Right forelimb (tissue), 1 donor: ENCODE measurements around the gene COG8.
A peak's percentile ranks its signal among the peaks of the same experiment; 100 is the strongest.
"Not testable (repeated sequence)": the region's sequence is repeated elsewhere in the genome, so short reads cannot be mapped to it uniquely, and the experiment has no call there.

Experiments used
- DNase-seq: peaks from one replicate; pipeline ENCODE4 v3.0.0-alpha.2; 2018

Gene COG8, protein sequence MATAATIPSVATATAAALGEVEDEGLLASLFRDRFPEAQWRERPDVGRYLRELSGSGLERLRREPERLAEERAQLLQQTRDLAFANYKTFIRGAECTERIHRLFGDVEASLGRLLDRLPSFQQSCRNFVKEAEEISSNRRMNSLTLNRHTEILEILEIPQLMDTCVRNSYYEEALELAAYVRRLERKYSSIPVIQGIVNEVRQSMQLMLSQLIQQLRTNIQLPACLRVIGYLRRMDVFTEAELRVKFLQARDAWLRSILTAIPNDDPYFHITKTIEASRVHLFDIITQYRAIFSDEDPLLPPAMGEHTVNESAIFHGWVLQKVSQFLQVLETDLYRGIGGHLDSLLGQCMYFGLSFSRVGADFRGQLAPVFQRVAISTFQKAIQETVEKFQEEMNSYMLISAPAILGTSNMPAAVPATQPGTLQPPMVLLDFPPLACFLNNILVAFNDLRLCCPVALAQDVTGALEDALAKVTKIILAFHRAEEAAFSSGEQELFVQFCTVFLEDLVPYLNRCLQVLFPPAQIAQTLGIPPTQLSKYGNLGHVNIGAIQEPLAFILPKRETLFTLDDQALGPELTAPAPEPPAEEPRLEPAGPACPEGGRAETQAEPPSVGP

DNA sequence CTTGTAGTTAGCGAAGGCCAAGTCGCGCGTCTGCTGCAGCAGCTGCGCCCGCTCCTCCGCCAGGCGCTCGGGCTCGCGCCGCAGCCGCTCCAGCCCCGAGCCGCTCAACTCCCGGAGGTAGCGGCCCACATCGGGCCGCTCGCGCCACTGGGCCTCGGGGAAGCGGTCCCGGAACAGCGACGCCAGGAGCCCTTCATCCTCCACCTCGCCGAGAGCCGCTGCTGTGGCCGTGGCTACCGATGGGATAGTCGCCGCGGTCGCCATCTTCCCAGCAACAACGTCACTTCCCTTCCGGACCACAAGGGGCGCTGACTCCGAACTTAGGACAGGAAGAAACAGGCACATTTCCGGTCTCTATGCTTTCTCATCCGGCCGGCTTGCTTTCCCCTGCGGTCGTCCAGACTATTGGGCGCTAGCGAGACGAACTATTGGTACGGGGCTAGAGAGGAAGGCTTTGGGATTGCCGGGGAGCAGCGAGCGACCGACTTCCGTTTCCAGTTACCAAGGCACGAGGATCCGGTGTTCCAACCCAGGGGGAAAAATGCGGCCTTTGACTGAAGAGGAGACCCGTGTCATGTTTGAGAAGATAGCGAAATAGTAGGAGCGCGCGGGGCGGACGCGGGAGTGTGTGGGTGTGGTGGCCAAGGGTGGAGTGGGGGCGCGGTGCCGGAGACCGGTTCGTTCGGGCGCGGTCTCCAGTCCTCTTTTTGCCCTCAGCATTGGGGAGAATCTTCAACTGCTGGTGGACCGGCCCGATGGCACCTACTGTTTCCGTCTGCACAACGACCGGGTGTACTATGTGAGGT is at the start of gene COG8, which contains the start of gene NIP7:
Gene COG8 (minus strand): TSS at position 276 of the 806 bp plus-strand sequence. CDS start 12 bp downstream, at position 264.
Gene NIP7 (plus strand): TSS at position 484 of the 806 bp plus-strand sequence. CDS start 58 bp downstream, at position 542.
- DNase-seq = peak; percentile 94

DNA sequence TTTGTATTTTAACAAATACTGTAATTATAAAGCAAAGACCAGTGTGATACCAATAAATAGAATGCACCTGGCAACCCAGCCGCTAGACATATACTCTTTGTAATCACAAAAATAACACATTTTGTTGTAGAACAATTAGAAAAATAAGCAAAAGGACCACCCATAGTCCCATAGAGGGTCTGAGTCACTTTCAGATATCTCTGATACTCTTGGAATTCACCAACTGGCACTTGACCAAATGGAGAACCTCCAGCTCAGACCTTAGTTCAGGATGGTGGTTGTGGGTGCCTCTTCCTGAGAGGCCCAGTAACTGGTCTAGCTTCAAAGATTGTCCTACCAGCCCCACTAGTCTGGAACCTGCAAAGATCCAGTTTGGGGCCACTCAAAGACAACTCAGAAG is 47.2 kb upstream of the COG8 start:
- no peak for DNase-seq

GRCh38 chr16:69384974-69385373 is 45.6 kb upstream of the COG8 start:
- no peak for DNase-seq

DNA sequence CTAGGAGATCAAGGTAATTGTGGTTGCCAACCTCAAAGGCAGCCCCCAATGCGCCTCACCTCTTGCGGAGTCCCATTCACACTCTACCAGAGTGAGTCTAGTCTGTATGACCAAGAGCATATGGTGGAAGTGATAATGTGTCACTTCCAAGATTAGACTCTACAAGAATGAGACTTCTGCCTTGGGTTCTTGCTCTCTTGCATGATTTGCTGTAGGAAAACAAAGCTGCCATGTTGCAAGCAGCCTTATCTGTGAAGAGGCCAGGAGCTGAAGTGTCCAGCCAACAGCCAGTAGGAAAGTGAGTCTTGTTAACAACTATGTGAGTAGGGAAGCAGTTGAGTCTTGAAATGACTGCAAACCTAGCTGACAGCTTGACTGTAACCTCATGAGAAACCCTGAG is 43.1 kb upstream of the COG8 start:
- no peak for DNase-seq

- no peak for DNase-seq
These were observed 41.9 kb upstream of the COG8 start for GRCh38 chr16:69381231-69381630.

DNA sequence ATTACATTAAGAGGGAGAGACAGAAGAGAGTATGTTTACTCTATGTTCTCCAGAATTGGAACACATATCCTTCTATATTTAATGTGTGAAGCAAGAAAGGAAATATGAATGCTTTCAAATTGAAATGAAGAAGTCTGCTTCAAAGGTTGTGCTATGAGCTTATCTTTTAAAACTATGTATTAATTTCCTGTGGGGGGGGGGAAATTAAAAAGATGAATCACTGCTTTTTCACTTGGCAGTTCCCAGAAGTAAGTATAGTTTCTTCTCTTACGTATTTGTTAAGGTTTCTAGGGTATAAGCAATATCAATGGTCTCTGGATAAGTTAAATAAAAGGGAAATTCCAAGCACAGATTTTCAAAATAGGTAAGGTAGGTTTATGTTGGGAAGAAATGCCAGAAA is 39.4 kb upstream of the COG8 start:
- DNase-seq = no peak

DNA sequence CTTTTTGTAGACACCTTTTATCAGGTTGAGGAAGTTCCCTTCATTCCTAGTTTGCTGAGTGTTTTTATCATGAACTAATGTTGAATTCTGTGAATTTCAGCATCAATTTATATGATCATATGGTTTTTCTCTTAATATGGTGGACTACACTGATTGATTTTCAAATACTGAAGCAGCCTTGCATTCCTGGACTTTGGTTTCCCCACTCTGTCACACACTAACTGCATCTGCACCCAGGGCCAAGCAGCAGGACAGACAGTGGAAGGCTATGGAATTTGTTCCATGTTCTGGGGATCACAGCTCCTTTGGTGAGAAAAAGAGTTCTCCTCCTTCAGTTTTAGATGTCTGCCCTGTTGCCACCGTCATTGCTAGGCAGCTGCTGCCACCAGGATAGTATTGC is 38.7 kb upstream of the COG8 start:
- no peak for DNase-seq

- DNase-seq = no peak
These were observed 37.2 kb upstream of the COG8 start for GRCh38 chr16:69376393-69377059.

- DNase-seq = no peak
These were observed 33.7 kb upstream of the COG8 start for GRCh38 chr16:69373019-69373418.

GRCh38 chr16:69371564-69371963 is 32.2 kb upstream of the COG8 start:
- no peak for DNase-seq

GRCh38 chr16:69368866-69369265 is 29.5 kb upstream of the COG8 start:
- no peak for DNase-seq

DNA sequence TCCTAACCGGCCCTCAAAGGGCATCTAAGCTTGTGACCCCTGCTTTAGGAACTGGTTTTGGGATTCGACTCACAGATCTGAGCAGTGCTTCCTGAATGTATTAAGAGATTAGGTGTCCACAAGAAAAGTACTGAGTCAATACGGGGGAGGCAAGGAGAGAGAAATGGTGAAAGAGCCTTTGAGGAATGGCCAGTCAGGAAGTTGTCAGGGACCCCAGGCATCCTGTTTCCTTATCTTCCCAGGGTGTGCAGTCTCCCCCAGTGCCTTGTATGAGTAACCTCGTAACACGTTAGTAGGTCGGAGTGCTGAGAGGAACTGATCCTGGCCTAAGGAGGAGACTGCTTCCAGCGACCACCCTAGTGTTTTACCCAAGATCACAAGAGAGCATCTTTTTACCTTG is 28.6 kb upstream of the COG8 start:
- DNase-seq = no peak

GRCh38 chr16:69366431-69366830 is 27.1 kb upstream of the COG8 start:
- DNase-seq = no peak

GRCh38 chr16:69365901-69366300 is 26.5 kb upstream of the COG8 start:
- DNase-seq = no peak

- no peak for DNase-seq
These were observed 24.7 kb upstream of the COG8 start for GRCh38 chr16:69364088-69364487.

GRCh38 chr16:69363281-69363717 is 23.9 kb upstream of the COG8 start:
- no peak for DNase-seq

- DNase-seq = not testable (repeated sequence)
These were observed 20.7 kb upstream of the COG8 start for GRCh38 chr16:69360070-69360469.

- no peak for DNase-seq
These were observed 12.1 kb upstream of the COG8 start, which contains the start of gene TMED6 for GRCh38 chr16:69351309-69352027. Gene TMED6 (minus strand): TSS chr16:69351786. CDS start chr16:69351753, 33 bp downstream.

GRCh38 chr16:69350536-69351133 is 11.3 kb upstream of the COG8 start:
- no peak for DNase-seq

DNA sequence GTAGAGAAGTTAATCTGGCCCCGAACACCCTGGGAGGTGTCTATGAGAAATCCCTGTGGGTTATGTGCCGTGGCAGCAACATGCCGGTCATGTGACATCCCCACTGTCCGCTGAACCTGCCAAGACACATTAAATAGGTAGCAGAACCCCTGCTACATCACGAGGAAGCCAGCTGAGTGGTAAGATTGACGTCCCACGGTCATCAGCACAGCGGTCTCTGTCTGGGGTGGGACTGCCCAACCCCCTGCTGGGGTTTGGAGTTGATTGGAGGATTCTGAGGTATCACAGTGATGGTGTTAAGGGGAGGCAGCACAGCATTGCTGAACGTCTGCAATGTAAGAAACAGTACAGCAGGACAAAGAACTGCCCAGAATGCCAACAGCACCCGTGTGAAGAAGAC is 10.2 kb upstream of the COG8 start:
- DNase-seq = no peak

DNA sequence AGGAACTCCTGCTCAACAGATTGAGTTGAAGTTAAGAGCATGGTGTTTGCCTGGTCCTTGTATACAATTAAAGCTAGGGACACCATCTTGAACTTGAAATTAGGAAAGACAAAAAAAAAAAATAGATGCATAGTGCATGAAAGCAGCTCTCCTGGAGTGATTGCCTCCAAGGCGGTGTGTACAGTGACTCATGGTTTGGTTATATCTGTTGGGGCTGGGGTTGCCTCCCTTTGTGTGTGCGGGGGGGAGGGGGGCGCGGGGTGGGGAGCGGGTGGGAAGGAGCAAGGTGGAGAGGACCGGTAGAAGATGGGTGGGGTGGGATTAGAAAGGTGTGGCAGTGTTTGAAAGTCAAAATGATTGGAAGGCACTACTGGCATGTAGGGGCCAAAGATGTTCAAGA is 8.9 kb upstream of the COG8 start:
- no peak for DNase-seq

- DNase-seq = no peak
These were observed 7.3 kb upstream of the COG8 start for GRCh38 chr16:69346683-69347082.
